B cell (primary cell): ENCODE measurements around the gene NCOA5. TPM values are rescaled to one million over a fixed set of nuclear protein-coding genes. Genes with fewer than 3 reads are reported as not detected.

Source experiments
- ATAC-seq: fragments of 200-7000 bp; cut with Tn5 transposase; one replicate; pipeline ENCODE4 v1.10.0; 2021; ENCODE audit warnings: low read depth, mild to moderate bottlenecking, moderate number of reproducible peaks, moderate library complexity
- CTCF ChIA-PET: fragments of 350-600 bp; sonication (Branson Sonifier 250); formaldehyde crosslinking; loops from one replicate; lab custom pipeline; 2021; ENCODE audit warnings: antibody characterized with exemption, inconsistent platforms; lab: Charles Lee
- POLR2A ChIA-PET: fragments of 350-600 bp; sonication (Branson Sonifier 250); formaldehyde crosslinking; loops from one replicate; lab custom pipeline; 2021; ENCODE audit warnings: antibody characterized with exemption; lab: Charles Lee
- DNase-seq: peaks from one replicate; pipeline ENCODE4 v3.0.0; 2013
- H2AFZ ChIP-seq: 2 replicates; pipeline ENCODE4 v1.6.1; 2012; ENCODE audit warnings: mild to moderate bottlenecking, low read depth, low read length; ENCODE audit not compliant: insufficient read depth, poor library complexity, severe bottlenecking
- H3K27ac ChIP-seq, 2 donors: 1 replicate in 1 of 2; 2 replicates in 1 of 2; pipeline ENCODE4 v1.5.1; 2012 to 2013; ENCODE audit warnings: low read length in 2 of 2, mild to moderate bottlenecking in 2 of 2, moderate library complexity in 1 of 2
- H3K27me3 ChIP-seq, 4 experiments: fragments of 200-600 bp in 1 of 4; sonication (generic) in 1 of 4; replicated peaks in 1 of 4; 1 replicate in 2 of 4; 2 replicates in 2 of 4; pipeline versions ENCODE4 v1.6.1 to v1.7.0; 2013 to 2016; ENCODE audit warnings: low read length in 3 of 4, mild to moderate bottlenecking in 2 of 4, mixed read lengths in 1 of 4, moderate library complexity in 1 of 4; ENCODE audit not compliant: insufficient read depth in 4 of 4, control insufficient read depth in 3 of 4; ENCODE audit errors: control extremely low read depth in 1 of 4
- H3K36me3 ChIP-seq, 2 experiments: replicated peaks in 1 of 2; 1 replicate in 1 of 2; 2 replicates in 1 of 2; pipeline versions ENCODE4 v1.6.1 to v1.7.1; 2013; ENCODE audit warnings: low read length in 1 of 2; ENCODE audit not compliant: insufficient read depth in 2 of 2, control insufficient read depth in 1 of 2; ENCODE audit errors: control extremely low read depth in 1 of 2, extremely low read depth in 1 of 2
- H3K4me1 ChIP-seq, 2 donors: fragments of 200-600 bp in 1 of 2; sonication (generic) in 1 of 2; 1 replicate in 1 of 2; 2 replicates in 1 of 2; pipeline versions ENCODE4 v1.5.1 to v1.6.1; 2013 to 2017; ENCODE audit warnings: low read length in 2 of 2; ENCODE audit not compliant: control insufficient read depth in 2 of 2, insufficient read depth in 2 of 2
- H3K4me2 ChIP-seq: replicated peaks from 2 replicates; pipeline ENCODE3; 2012; ENCODE audit warnings: mild to moderate bottlenecking, low read depth, low read length; ENCODE audit not compliant: poor library complexity, severe bottlenecking
- H3K4me3 ChIP-seq, 5 experiments: fragments of 200-600 bp in 1 of 5; sonication (generic) in 1 of 5; 1 replicate in 3 of 5; 2 replicates in 2 of 5; pipeline versions ENCODE4 v1.5.1 to v1.7.0; 2011 to 2016; ENCODE audit warnings: low read length in 4 of 5, mild to moderate bottlenecking in 4 of 5, low read depth in 2 of 5, control low read depth in 1 of 5, moderate library complexity in 1 of 5; ENCODE audit not compliant: insufficient read depth in 1 of 5; ENCODE audit errors: control extremely low read depth in 1 of 5, extremely low read depth in 1 of 5
- H3K79me2 ChIP-seq: fragments of 200-600 bp; sonication (generic); one replicate; pipeline ENCODE4 v1.6.0; 2016; ENCODE audit warnings: low read length; ENCODE audit not compliant: control insufficient read depth, insufficient read depth
- H3K9ac ChIP-seq: fragments of 200-600 bp; sonication (generic); 2 replicates; pipeline ENCODE4 v1.6.1; 2017; ENCODE audit warnings: mild to moderate bottlenecking, low read length, moderate library complexity
- H3K9me3 ChIP-seq, 3 donors: one replicate each; pipeline versions ENCODE4 v1.6.1 to v1.7.1; 2013; ENCODE audit warnings: low read length in 2 of 3; ENCODE audit not compliant: control insufficient read depth in 2 of 3, insufficient read depth in 1 of 3; ENCODE audit errors: control extremely low read depth in 1 of 3
- H4K20me1 ChIP-seq: 2 replicates; pipeline ENCODE4 v1.6.0; 2012; ENCODE audit warnings: mild to moderate bottlenecking, low read length; ENCODE audit not compliant: insufficient read depth, control insufficient read depth, poor library complexity, severe bottlenecking
- H3K27ac Mint-ChIP-seq: one replicate; pipeline ENCODE4 v1.8.0; 2021; ENCODE audit warnings: mixed read lengths
- H3K27me3 Mint-ChIP-seq: one replicate; pipeline ENCODE4 v1.8.0; 2021; ENCODE audit warnings: mixed read lengths
- H3K4me1 Mint-ChIP-seq: one replicate; pipeline ENCODE4 v1.8.0; 2021; ENCODE audit warnings: mixed read lengths
- H3K4me3 Mint-ChIP-seq: one replicate; pipeline ENCODE4 v1.8.0; 2021; ENCODE audit warnings: mixed read lengths
- H3K9me3 Mint-ChIP-seq: one replicate; pipeline ENCODE4 v1.8.0; 2022; ENCODE audit warnings: mixed read lengths; ENCODE audit not compliant: insufficient read depth
- EZH2 ChIP-seq: IDR thresholded peaks from 2 replicates; pipeline ENCODE4 v1.6.1; 2012; ENCODE audit warnings: borderline replicate concordance, low read depth, mild to moderate bottlenecking, moderate library complexity, low read length; ENCODE audit not compliant: insufficient read depth, poor library complexity, severe bottlenecking
- WGBS: methylation state at CpG from one replicate; pipeline ENCODE4 v1.1.5; 2013; ENCODE audit warnings: missing lambda C conversion rate; ENCODE audit not compliant: insufficient coverage; 5-methylcytosine and 5-hydroxymethylcytosine counted together
- intact Hi-C: fragments of 100-400 bp; cut with micrococcal nuclease; formaldehyde crosslinking; loops from one replicate; pipeline ENCODE4 v1.10.0; 2022
- polyA plus RNA-seq: library from polyadenylated mRNA; depleted of rRNA; stranded (reverse); fragments of >200 nt; gene quantifications from 2 replicates; pipeline ENCODE4 v1.2.3, GENCODE V29; 2012
- total RNA-seq, 2 donors: library from RNA; stranded (reverse); fragments of 120-200 nt in 1 of 2; gene quantifications; 1 replicate in 1 of 2; 2 replicates in 1 of 2; pipeline versions ENCODE4 v1.2.3 to v1.2.4, GENCODE V29; 2013 to 2022
- TF ChIP-seq, protein P1 (sequence below): fragments of 200-600 bp; IDR thresholded peaks from one replicate; pipeline ENCODE4 v1.8.0; 2022; ENCODE audit warnings: antibody characterized with exemption, mild to moderate bottlenecking

NCOA5 gene
- total and polyA plus RNA-seq, 2 donors (not counting 1 experiment from before 2014, with no cell fraction given), result 26.0 to 41.6 TPM

DNA sequence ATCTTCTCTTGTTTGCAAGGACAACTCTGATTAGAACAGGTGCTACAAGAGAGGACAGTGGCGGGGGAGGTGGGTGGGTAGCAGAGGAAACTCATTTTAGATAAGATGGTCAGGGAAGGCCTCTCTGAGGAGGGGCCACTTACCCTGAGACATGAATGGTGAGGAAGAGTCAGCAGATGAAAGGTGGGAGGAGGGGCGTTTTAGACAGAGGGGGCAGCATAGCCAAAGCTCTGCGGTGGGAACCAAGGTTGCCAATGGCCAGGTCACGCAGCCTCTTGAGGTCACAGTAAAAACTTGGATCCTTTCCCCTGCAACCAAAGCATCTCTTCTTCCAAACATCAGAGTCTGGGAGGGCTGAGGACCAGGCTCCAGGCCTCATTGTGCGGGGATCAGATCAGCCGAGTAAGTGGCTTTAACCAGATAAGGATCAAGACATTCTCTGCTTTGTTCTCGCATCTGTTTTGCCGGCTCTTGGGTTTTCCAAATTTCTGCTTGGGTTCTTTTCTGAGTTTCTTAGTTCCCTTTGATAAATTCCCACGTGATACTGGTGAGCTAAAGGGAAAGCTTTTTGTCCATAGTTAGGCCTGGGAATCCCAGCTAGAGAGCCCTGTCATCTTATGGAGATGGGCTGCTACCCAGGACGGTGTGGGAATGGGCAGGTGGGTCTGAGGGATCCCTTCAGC lies 22.8 kb upstream of the NCOA5 start:
- DNase-seq (no peak), ATAC-seq (no peak)
- Histone ChIP-seq H3K36me3 (no peaks in the 10 kb centered on the region), H3K4me1 (peaks cover 46 to 48% of the 10 kb centered on the region in 2 donors), H3K27me3 (no peaks in the 10 kb centered on the region), H4K20me1 (no peaks in the 10 kb centered on the region), H3K4me2 (no peak overlapping the region), H3K9me3 (no peaks in the 10 kb centered on the region), H2AFZ (no peak overlapping the region), H3K79me2 (peaks cover 26% of the 10 kb centered on the region), H3K9ac (no peak overlapping the region), H3K27ac (peak overlapping the region in 1 of 2 donors; percentile 74), H3K4me3 (no peak overlapping the region)
- Mint-ChIP-seq H3K4me3 (no peak overlapping the region), H3K27me3 (no peaks in the 10 kb centered on the region), H3K9me3 (no peaks in the 10 kb centered on the region), H3K27ac (peak overlapping the region; percentile 53), H3K4me1 (peaks cover 54% of the 10 kb centered on the region)
- WGBS, result 81% methylated on average over 5 of the region's 10 CpGs
- TF ChIP-seq, protein P1, sequence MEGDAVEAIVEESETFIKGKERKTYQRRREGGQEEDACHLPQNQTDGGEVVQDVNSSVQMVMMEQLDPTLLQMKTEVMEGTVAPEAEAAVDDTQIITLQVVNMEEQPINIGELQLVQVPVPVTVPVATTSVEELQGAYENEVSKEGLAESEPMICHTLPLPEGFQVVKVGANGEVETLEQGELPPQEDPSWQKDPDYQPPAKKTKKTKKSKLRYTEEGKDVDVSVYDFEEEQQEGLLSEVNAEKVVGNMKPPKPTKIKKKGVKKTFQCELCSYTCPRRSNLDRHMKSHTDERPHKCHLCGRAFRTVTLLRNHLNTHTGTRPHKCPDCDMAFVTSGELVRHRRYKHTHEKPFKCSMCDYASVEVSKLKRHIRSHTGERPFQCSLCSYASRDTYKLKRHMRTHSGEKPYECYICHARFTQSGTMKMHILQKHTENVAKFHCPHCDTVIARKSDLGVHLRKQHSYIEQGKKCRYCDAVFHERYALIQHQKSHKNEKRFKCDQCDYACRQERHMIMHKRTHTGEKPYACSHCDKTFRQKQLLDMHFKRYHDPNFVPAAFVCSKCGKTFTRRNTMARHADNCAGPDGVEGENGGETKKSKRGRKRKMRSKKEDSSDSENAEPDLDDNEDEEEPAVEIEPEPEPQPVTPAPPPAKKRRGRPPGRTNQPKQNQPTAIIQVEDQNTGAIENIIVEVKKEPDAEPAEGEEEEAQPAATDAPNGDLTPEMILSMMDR, result no peak
- no peak for TF ChIP-seq EZH2
- CTCF ChIA-PET, result interaction anchor here (0.6 kb wide), 1 partner anchor 124 kb away, joined by 3 read pairs; no protein-coding TSS in a partner anchor
- POLR2A ChIA-PET, result no interaction called here
- intact Hi-C loops, result loop anchor here (10.0 kb wide), 2 partner anchors 318 to 1228 kb away; partner anchors contain the start of genes DNTTIP1, WFDC3 and YWHAB

GRCh38 chr20:46111836-46112212 lies 22.1 kb upstream of the NCOA5 start:
- peaks cover 20% of the 10 kb centered on the region for H3K79me2 ChIP-seq
- peak overlapping the region; percentile 50 to 74 for H3K27ac ChIP-seq
- H3K4me1 ChIP-seq, result peaks cover 43 to 44% of the 10 kb centered on the region in 2 donors
- H2AFZ ChIP-seq, result peak overlapping the region; percentile 11
- Mint-ChIP-seq H3K27me3 (no peaks in the 10 kb centered on the region), H3K27ac (peak overlapping the region; percentile 73), H3K4me3 (no peak overlapping the region), H3K9me3 (no peaks in the 10 kb centered on the region), H3K4me1 (peaks cover 58% of the 10 kb centered on the region)
- intact Hi-C loops, result loop anchor here (10.0 kb wide), 2 partner anchors 317 to 1227 kb away; partner anchors contain the start of genes DNTTIP1, WFDC3 and YWHAB
- H4K20me1 ChIP-seq, result no peaks in the 10 kb centered on the region
- no peak overlapping the region for H3K9ac ChIP-seq
- TF ChIP-seq, protein P1, result peak; percentile 33
- no peak for TF ChIP-seq EZH2
- POLR2A ChIA-PET, result no interaction called here
- CTCF ChIA-PET, result interaction anchor here (1.2 to 1.3 kb wide), 2 partner anchors 7 to 10 kb away, joined by 4 to 5 read pairs; no protein-coding TSS in a partner anchor
- no peaks in the 10 kb centered on the region for H3K27me3 ChIP-seq
- no peaks in the 10 kb centered on the region for H3K9me3 ChIP-seq
- no peak overlapping the region for H3K4me3 ChIP-seq
- peak overlapping the region; percentile 70 for H3K4me2 ChIP-seq
- no peak for ATAC-seq
- H3K36me3 ChIP-seq, result no peaks in the 10 kb centered on the region
- no peak for DNase-seq
